ENCODE data around the gene TACC3. TPM values are rescaled to one million over a fixed set of nuclear protein-coding genes. Genes with fewer than 3 reads are reported as not detected.
A peak's percentile ranks its signal among the peaks of the same experiment; 100 is the strongest.

Gene TACC3
- total and polyA plus RNA-seq, 7 experiments from 2014 or later, result 70.5 to 165 (median 123) TPM

- Mint-ChIP-seq H3K27ac (peak overlapping the region; percentile 77 to 94 (median 91)), H3K27me3 (no peaks in the 10 kb centered on the region), H3K9me3 (no peaks in the 10 kb centered on the region), H3K4me3 (peak overlapping the region; percentile 88 to 97 (median 91)), H3K36me3 (peaks cover 0 to 22% (median 4%) of the 10 kb centered on the region in 5 donors), H3K4me1 (peaks cover 11 to 68% (median 60%) of the 10 kb centered on the region in 7 donors)
- Histone ChIP-seq H3K4me3 (ENCODE audit: low read length) (peak overlapping the region; percentile 100), H3K36me3 (ENCODE audit: control insufficient read depth in 2 of 3, insufficient read depth in 3 of 3, low read length in 3 of 3) (peaks cover 0 to 11% (median 6%) of the 10 kb centered on the region in 3 experiments), H3K4me1 (ENCODE audit: control insufficient read depth in 2 of 2, insufficient read depth in 2 of 2, low read length in 2 of 2) (peaks cover 32 to 34% of the 10 kb centered on the region in 2 donors), H3K27ac (ENCODE audit: low read depth, low read length) (peak overlapping the region; percentile 99), H3K9me3 (ENCODE audit: control insufficient read depth in 2 of 3, low read length in 3 of 3) (no peaks in the 10 kb centered on the region), H3K27me3 (ENCODE audit: control insufficient read depth in 2 of 2, insufficient read depth in 2 of 2, low read length in 2 of 2) (no peaks in the 10 kb centered on the region)
- POLR2A ChIA-PET, result interaction anchor here (1.1 to 4.2 kb wide), 4 partner anchors 10 to 159 kb away, joined by 3 to 119 read pairs (median 24); partner anchors contain the start of genes NSD2, TACC3 and TMEM129
- CTCF ChIA-PET, result interaction anchor here (1.8 to 3.6 kb wide), 2 partner anchors 12 to 17 kb away, joined by 14 to 16 read pairs; no protein-coding TSS in a partner anchor
- peak in 1 of 9 donors; percentile 21 for DNase-seq
- no peak for ATAC-seq
- intact Hi-C loops (cut with micrococcal nuclease), result loop anchor here (5.0 kb wide), 4 partner anchors 296 to 1251 kb away; partner anchors contain the start of genes FAM193A (in 1 of the 2), FGFRL1 (in 1 of the 2), GRK4 (in 1 of the 2) and NELFA (in 1 of the 2)
Observed at GRCh38 chr4:1711055-1711570, 10.2 kb upstream of the TACC3 start.

- Mint-ChIP-seq H3K4me1 (peaks cover 11 to 67% (median 58%) of the 10 kb centered on the region in 7 donors), H3K27me3 (no peaks in the 10 kb centered on the region), H3K27ac (peak overlapping the region; percentile 77 to 94 (median 91)), H3K36me3 (peaks cover 0 to 19% (median 4%) of the 10 kb centered on the region in 5 donors), H3K9me3 (no peaks in the 10 kb centered on the region), H3K4me3 (peak overlapping the region; percentile 89 to 97 (median 92))
- Histone ChIP-seq H3K4me3 (ENCODE audit: low read length) (peak overlapping the region; percentile 100), H3K4me1 (ENCODE audit: control insufficient read depth in 2 of 2, insufficient read depth in 2 of 2, low read length in 2 of 2) (peaks cover 32 to 34% of the 10 kb centered on the region in 2 donors), H3K36me3 (ENCODE audit: control insufficient read depth in 2 of 3, insufficient read depth in 3 of 3, low read length in 3 of 3) (peaks cover 0 to 12% (median 3%) of the 10 kb centered on the region in 3 experiments), H3K27ac (ENCODE audit: low read depth, low read length) (peak overlapping the region; percentile 99), H3K9me3 (ENCODE audit: control insufficient read depth in 2 of 3, low read length in 3 of 3) (no peaks in the 10 kb centered on the region), H3K27me3 (ENCODE audit: control insufficient read depth in 2 of 2, insufficient read depth in 2 of 2, low read length in 2 of 2) (no peaks in the 10 kb centered on the region)
- peak; percentile 31 for ATAC-seq
- ChIA-PET CTCF (interaction anchor here (0.6 to 3.6 kb wide), 5 partner anchors 11 to 365 kb away, joined by 3 to 16 read pairs (median 4); partner anchors contain the start of gene UVSSA), POLR2A (interaction anchor here (0.9 to 4.2 kb wide), 15 partner anchors 9 to 530 kb away, joined by 3 to 119 read pairs (median 4); partner anchors contain the start of genes FAM53A, HAUS3, LETM1 and MAEA)
- DNase-seq, result peak in 5 of 9 donors; percentile 34 to 53 (median 39)
- intact Hi-C loops (cut with micrococcal nuclease), result loop anchor here (1.0 to 5.0 kb wide), 21 partner anchors 10 to 1251 kb away; partner anchors contain the start of genes FAM193A (in 2 of the 2), FAM53A (in 2 of the 2), LETM1 (in 2 of the 2) and TACC3 (in 2 of the 2)
Observed at GRCh38 chr4:1711571-1712215, 9.6 kb upstream of the TACC3 start.

GRCh38 chr4:1712216-1713002 is 8.9 kb upstream of the TACC3 start, which contains the start of gene SLBP:
SLBP (minus strand) TSS chr4:1712319; CDS start chr4:1712188, 131 bp downstream.
- Histone ChIP-seq H3K36me3 (ENCODE audit: control insufficient read depth in 2 of 3, insufficient read depth in 3 of 3, low read length in 3 of 3) (peaks cover 0 to 19% (median 7%) of the 10 kb centered on the region in 3 experiments), H3K4me1 (ENCODE audit: control insufficient read depth in 2 of 2, insufficient read depth in 2 of 2, low read length in 2 of 2) (peaks cover 32 to 34% of the 10 kb centered on the region in 2 donors), H3K27me3 (ENCODE audit: control insufficient read depth in 2 of 2, insufficient read depth in 2 of 2, low read length in 2 of 2) (no peaks in the 10 kb centered on the region), H3K27ac (ENCODE audit: low read depth, low read length) (peak within 1 kb of the TSS; percentile 99), H3K9me3 (ENCODE audit: control insufficient read depth in 2 of 3, low read length in 3 of 3) (no peaks in the 10 kb centered on the region), H3K4me3 (ENCODE audit: low read length) (peak within 1 kb of the TSS; percentile 100)
- ATAC-seq (peak; percentile 92), DNase-seq (peak; percentile 98 to 99 (median 98))
- ChIA-PET CTCF (interaction anchor here (0.6 to 3.6 kb wide), 6 partner anchors 11 to 366 kb away, joined by 3 to 16 read pairs (median 4); partner anchors contain the start of gene UVSSA), POLR2A (interaction anchor here (0.9 to 4.2 kb wide), 15 partner anchors 9 to 529 kb away, joined by 3 to 119 read pairs (median 4); partner anchors contain the start of genes FAM53A, HAUS3, LETM1 and MAEA)
- H3K4me3 Mint-ChIP-seq, result peak within 1 kb of the TSS; percentile 89 to 98 (median 94)
- peak within 1 kb of the TSS; percentile 90 to 98 (median 94) for H3K27ac Mint-ChIP-seq
- peaks cover 0 to 19% (median 4%) of the 10 kb centered on the region in 5 donors for H3K36me3 Mint-ChIP-seq
- H3K4me1 Mint-ChIP-seq, result peaks cover 11 to 67% (median 59%) of the 10 kb centered on the region in 7 donors
- no peaks in the 10 kb centered on the region for H3K9me3 Mint-ChIP-seq
- intact Hi-C loops (cut with micrococcal nuclease), result loop anchor here (1.0 to 5.0 kb wide), 21 partner anchors 9 to 1250 kb away; partner anchors contain the start of genes FAM193A (in 2 of the 2), FAM53A (in 2 of the 2), LETM1 (in 2 of the 2) and TACC3 (in 2 of the 2)
- no peaks in the 10 kb centered on the region for H3K27me3 Mint-ChIP-seq

- Mint-ChIP-seq H3K4me1 (peaks cover 11 to 64% (median 56%) of the 10 kb centered on the region in 7 donors), H3K4me3 (peak overlapping the region; percentile 86 to 98 (median 94)), H3K27me3 (no peaks in the 10 kb centered on the region), H3K27ac (peak overlapping the region; percentile 90 to 98 (median 94)), H3K9me3 (no peaks in the 10 kb centered on the region), H3K36me3 (peaks cover 0 to 17% (median 4%) of the 10 kb centered on the region in 5 donors)
- peaks cover 0 to 27% (median 7%) of the 10 kb centered on the region in 3 experiments for H3K36me3 ChIP-seq (ENCODE audit: control insufficient read depth in 2 of 3, insufficient read depth in 3 of 3, low read length in 3 of 3)
- peaks cover 32 to 34% of the 10 kb centered on the region in 2 donors for H3K4me1 ChIP-seq (ENCODE audit: control insufficient read depth in 2 of 2, insufficient read depth in 2 of 2, low read length in 2 of 2)
- H3K9me3 ChIP-seq (ENCODE audit: control insufficient read depth in 2 of 3, low read length in 3 of 3), result no peaks in the 10 kb centered on the region
- peak overlapping the region; percentile 99 for H3K27ac ChIP-seq (ENCODE audit: low read depth, low read length)
- CTCF ChIA-PET, result interaction anchor here (0.6 to 3.6 kb wide), 6 partner anchors 10 to 433 kb away, joined by 3 to 16 read pairs (median 3); partner anchors contain the start of gene UVSSA
- H3K27me3 ChIP-seq (ENCODE audit: control insufficient read depth in 2 of 2, insufficient read depth in 2 of 2, low read length in 2 of 2), result no peaks in the 10 kb centered on the region
- no peak for DNase-seq
- POLR2A ChIA-PET, result interaction anchor here (0.6 to 4.2 kb wide), 9 partner anchors 10 to 775 kb away, joined by 3 to 119 read pairs (median 5); partner anchors contain the start of genes FAM53A, MAEA, TACC3 and TMEM129
- intact Hi-C loops (cut with micrococcal nuclease), result loop anchor here (2.0 to 5.0 kb wide), 13 partner anchors 14 to 1249 kb away; partner anchors contain the start of genes FAM193A (in 2 of the 2), CFAP99 (in 1 of the 2), CTBP1 (in 1 of the 2) and FGFRL1 (in 1 of the 2)
- H3K4me3 ChIP-seq (ENCODE audit: low read length), result peak overlapping the region; percentile 100
- no peak for ATAC-seq
Observed at GRCh38 chr4:1713003-1713851, 8.1 kb upstream of the TACC3 start.
